PC-3 (cell line): ENCODE measurements around the gene RNF149. TPM values are rescaled to one million over a fixed set of nuclear protein-coding genes. Genes with fewer than 3 reads are reported as not detected.
A peak's percentile ranks its signal among the peaks of the same experiment; 100 is the strongest.

Experiments
- ATAC-seq: fragments of 200-7000 bp; cut with Tn5 transposase; 2 replicates; pipeline ENCODE4 v1.9.1; 2020; ENCODE audit warnings: mild to moderate bottlenecking, moderate library complexity
- BruUV-seq: library from RNA; stranded (reverse); fragments of 400-500 nt; replicated peaks from 2 replicates; lab custom pipeline; 2021; lab: Mats Ljungman, UMichigan
- CTCF ChIA-PET: fragments of 300-600 bp; sonication (Branson Sonifier 250); formaldehyde crosslinking; loops from one replicate; lab custom pipeline; 2022; ENCODE audit warnings: antibody characterized with exemption; lab: Charles Lee
- POLR2A ChIA-PET: fragments of 300-600 bp; sonication (Branson Sonifier 250); formaldehyde crosslinking; loops from one replicate; lab custom pipeline; 2022; ENCODE audit warnings: antibody characterized with exemption; ENCODE audit not compliant: unreplicated experiment; lab: Charles Lee
- DNase-seq: peaks from one replicate; pipeline ENCODE4 v3.0.0-alpha.2; 2015
- H2AFZ ChIP-seq: fragments of 300-600 bp; sonication (generic); 2 replicates; pipeline ENCODE4 v1.6.0; 2016; ENCODE audit warnings: antibody characterized with exemption, low read length
- H3F3A ChIP-seq: fragments of 300-600 bp; sonication (generic); one replicate; pipeline ENCODE4 v1.6.0; 2017; ENCODE audit warnings: antibody characterized with exemption, low read length, control low read depth, mild to moderate bottlenecking; ENCODE audit not compliant: unreplicated experiment
- H3K27ac ChIP-seq: fragments of 300-600 bp; sonication (generic); 2 replicates; pipeline ENCODE4 v1.5.1; 2016; ENCODE audit warnings: mild to moderate bottlenecking, low read length
- H3K27me3 ChIP-seq: fragments of 300-600 bp; sonication (generic); 2 replicates; pipeline ENCODE4 v1.6.1; 2016; ENCODE audit warnings: low read length, mixed read lengths
- H3K36me3 ChIP-seq: fragments of 300-600 bp; sonication (generic); 2 replicates; pipeline ENCODE4 v1.6.1; 2016; ENCODE audit warnings: low read depth, mixed run types, low read length, mixed read lengths
- H3K4me1 ChIP-seq: fragments of 300-600 bp; sonication (generic); 2 replicates; pipeline ENCODE4 v1.5.1; 2016; ENCODE audit warnings: low read length; ENCODE audit not compliant: insufficient read depth
- H3K4me2 ChIP-seq: fragments of 300-600 bp; sonication (generic); 2 replicates; pipeline ENCODE4 v1.6.0; 2016; ENCODE audit warnings: low read length
- H3K4me3 ChIP-seq: fragments of 300-600 bp; sonication (generic); 2 replicates; pipeline ENCODE4 v1.5.1; 2016; ENCODE audit warnings: mild to moderate bottlenecking, low read length, mixed read lengths
- H3K79me2 ChIP-seq: fragments of 300-600 bp; sonication (generic); 2 replicates; pipeline ENCODE4 v1.6.1; 2017; ENCODE audit warnings: low read length, mixed read lengths
- H3K9ac ChIP-seq: fragments of 300-600 bp; sonication (generic); 2 replicates; pipeline ENCODE4 v1.6.0; 2016; ENCODE audit warnings: mild to moderate bottlenecking, low read length
- H3K9me2 ChIP-seq: fragments of 300-600 bp; sonication (generic); replicated peaks from 2 replicates; pipeline ENCODE4 v1.6.1; 2016; ENCODE audit warnings: mixed run types, low read length, mixed read lengths
- H3K9me3 ChIP-seq: fragments of 300-600 bp; sonication (generic); 2 replicates; pipeline ENCODE4 v1.6.1; 2016; ENCODE audit warnings: low read length, mixed read lengths
- H4K20me1 ChIP-seq: fragments of 300-600 bp; sonication (generic); 2 replicates; pipeline ENCODE4 v1.6.1; 2016; ENCODE audit warnings: low read length, mixed read lengths
- EZH2 ChIP-seq: fragments of 300-600 bp; sonication (generic); IDR thresholded peaks from one replicate; pipeline ENCODE4 v1.6.1; 2017; ENCODE audit warnings: antibody characterized with exemption, mild to moderate bottlenecking, low read length; ENCODE audit not compliant: unreplicated experiment
- EZH2phosphoT487 ChIP-seq: fragments of 300-600 bp; sonication (generic); IDR thresholded peaks from 2 replicates; pipeline ENCODE4 v1.6.1; 2018; ENCODE audit warnings: mild to moderate bottlenecking, antibody characterized with exemption, low read length, borderline replicate concordance
- intact Hi-C: fragments of 100-400 bp; cut with micrococcal nuclease; formaldehyde crosslinking; loops from 2 replicates; pipeline ENCODE4 v1.9.0; 2023
- total RNA-seq: library from RNA; depleted of rRNA; stranded (reverse); fragments of >200 nt; gene quantifications from 2 replicates; pipeline ENCODE4 v1.2.3, GENCODE V29; 2014
- TF ChIP-seq, protein P1 (sequence below): fragments of 300-600 bp; sonication (generic); conservative IDR thresholded peaks from 2 replicates; pipeline ENCODE4 v1.5.1; 2017; ENCODE audit warnings: antibody characterized with exemption, low read depth, mild to moderate bottlenecking, low read length

The RNF149 gene
- total RNA-seq, 1 experiment from 2014 or later, result 47.3 TPM

DNA sequence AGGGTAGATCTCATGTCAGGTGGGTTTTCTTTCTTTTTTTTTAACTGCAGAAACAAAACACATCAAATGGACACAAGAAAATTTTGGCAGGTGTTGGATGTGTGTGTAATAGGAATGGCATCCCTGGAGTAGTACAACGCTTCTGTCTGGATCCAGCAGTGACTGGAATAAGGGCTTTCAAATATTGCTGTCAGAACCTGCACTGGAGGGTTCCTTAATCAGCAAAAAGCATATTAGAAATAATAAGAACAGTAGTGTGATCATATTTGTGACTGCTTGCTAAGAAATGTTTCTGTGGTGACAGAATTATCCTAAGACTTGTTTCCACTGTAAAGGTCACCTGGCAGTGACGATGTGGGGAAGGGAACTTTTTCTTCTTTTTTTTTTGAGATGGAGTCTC is 48.0 kb upstream of the RNF149 start:
- Histone ChIP-seq H4K20me1 (no peaks in the 10 kb centered on the region), H3K9ac (peak overlapping the region; percentile 73), H2AFZ (no peak overlapping the region), H3K36me3 (no peaks in the 10 kb centered on the region), H3K4me2 (peak overlapping the region; percentile 56), H3K27me3 (no peaks in the 10 kb centered on the region), H3K4me3 (no peak overlapping the region), H3K79me2 (no peaks in the 10 kb centered on the region), H3K9me2 (no peaks in the 10 kb centered on the region), H3F3A (no peaks in the 10 kb centered on the region), H3K27ac (peak overlapping the region; percentile 94), H3K4me1 (peaks cover 57% of the 10 kb centered on the region), H3K9me3 (no peaks in the 10 kb centered on the region)
- CTCF ChIA-PET, result no interaction called here
- POLR2A ChIA-PET, result no interaction called here
- ATAC-seq (peak; percentile 50), DNase-seq (peak; percentile 82)
- intact Hi-C loops, result no loop called here
- no TSS peak for BruUV-seq
- TF ChIP-seq EZH2phosphoT487, result no peak
- TF ChIP-seq, protein P1, sequence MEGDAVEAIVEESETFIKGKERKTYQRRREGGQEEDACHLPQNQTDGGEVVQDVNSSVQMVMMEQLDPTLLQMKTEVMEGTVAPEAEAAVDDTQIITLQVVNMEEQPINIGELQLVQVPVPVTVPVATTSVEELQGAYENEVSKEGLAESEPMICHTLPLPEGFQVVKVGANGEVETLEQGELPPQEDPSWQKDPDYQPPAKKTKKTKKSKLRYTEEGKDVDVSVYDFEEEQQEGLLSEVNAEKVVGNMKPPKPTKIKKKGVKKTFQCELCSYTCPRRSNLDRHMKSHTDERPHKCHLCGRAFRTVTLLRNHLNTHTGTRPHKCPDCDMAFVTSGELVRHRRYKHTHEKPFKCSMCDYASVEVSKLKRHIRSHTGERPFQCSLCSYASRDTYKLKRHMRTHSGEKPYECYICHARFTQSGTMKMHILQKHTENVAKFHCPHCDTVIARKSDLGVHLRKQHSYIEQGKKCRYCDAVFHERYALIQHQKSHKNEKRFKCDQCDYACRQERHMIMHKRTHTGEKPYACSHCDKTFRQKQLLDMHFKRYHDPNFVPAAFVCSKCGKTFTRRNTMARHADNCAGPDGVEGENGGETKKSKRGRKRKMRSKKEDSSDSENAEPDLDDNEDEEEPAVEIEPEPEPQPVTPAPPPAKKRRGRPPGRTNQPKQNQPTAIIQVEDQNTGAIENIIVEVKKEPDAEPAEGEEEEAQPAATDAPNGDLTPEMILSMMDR, result no peak
- no peak for TF ChIP-seq EZH2

DNA sequence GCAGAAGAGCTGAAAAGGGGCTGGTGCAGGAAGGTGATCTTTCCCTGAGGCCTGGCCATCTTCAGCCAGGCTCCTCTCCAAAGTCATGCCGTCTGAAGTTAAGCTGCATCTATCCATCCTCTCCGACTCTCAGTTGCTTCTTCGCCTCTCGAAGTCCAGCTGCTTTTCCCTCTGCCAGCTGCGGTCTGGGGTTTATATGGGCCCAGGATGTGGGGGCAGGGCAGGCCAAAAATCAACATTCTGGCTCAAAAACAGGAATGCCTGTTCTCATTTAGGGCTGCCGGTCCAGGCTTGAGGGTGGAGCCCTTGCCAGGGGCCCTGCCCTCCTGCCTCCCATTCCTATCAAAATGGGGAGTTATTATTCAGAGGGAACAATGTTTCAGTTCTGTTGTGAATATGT is 47.6 kb upstream of the RNF149 start:
- H3K27me3 ChIP-seq, result no peaks in the 10 kb centered on the region
- H3K4me3 ChIP-seq, result no peak overlapping the region
- no peak overlapping the region for H2AFZ ChIP-seq
- no peaks in the 10 kb centered on the region for H3K9me2 ChIP-seq
- H3K36me3 ChIP-seq, result no peaks in the 10 kb centered on the region
- TF ChIP-seq EZH2, result no peak
- TF ChIP-seq, protein P1, result no peak
- TF ChIP-seq EZH2phosphoT487, result no peak
- peak overlapping the region; percentile 56 for H3K4me2 ChIP-seq
- H4K20me1 ChIP-seq, result no peaks in the 10 kb centered on the region
- ATAC-seq (peak; percentile 11), DNase-seq (no peak)
- H3K9me3 ChIP-seq, result no peaks in the 10 kb centered on the region
- ChIA-PET POLR2A (no interaction called here), CTCF (no interaction called here)
- no peaks in the 10 kb centered on the region for H3F3A ChIP-seq
- peaks cover 52% of the 10 kb centered on the region for H3K4me1 ChIP-seq
- peak overlapping the region; percentile 94 for H3K27ac ChIP-seq
- BruUV-seq, result no TSS peak
- H3K79me2 ChIP-seq, result no peaks in the 10 kb centered on the region
- H3K9ac ChIP-seq, result peak overlapping the region; percentile 73
- intact Hi-C loops, result no loop called here

DNA sequence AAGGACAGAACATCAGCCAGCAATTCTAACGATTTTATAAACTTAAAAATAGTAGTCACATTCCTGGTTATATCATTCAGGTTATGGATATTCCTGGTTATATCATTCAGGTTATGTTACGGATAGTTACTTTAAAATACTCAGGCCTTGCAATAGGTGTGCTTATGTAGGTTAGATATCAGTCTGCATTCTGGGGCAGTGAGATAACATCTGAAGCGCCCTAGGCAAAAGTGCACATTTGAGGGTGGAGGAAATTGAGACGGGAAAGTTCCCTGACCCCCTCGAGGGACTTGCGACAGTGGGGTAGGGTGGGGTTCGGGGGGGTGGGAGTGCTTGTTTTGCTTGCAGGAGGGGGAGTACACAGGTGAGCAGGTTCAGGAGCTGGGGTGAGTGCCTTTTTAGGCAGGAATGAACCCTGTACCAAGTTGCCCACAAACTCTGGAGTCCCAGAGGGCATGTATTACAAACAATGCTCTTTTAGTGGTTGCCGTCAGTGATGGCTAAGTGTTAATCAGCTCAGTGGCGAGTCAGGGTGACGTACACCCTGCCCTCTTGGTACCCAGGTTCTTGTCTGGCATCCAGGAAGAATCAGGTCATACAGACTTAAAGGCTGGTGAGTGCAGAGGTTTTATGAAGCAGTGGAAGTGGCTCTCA is 47.0 kb upstream of the RNF149 start:
- H3K4me1 ChIP-seq, result peaks cover 49% of the 10 kb centered on the region
- TF ChIP-seq, protein P1, result no peak
- no peak overlapping the region for H2AFZ ChIP-seq
- ATAC-seq, result peak; percentile 47
- peak; percentile 81 for DNase-seq
- no peaks in the 10 kb centered on the region for H4K20me1 ChIP-seq
- POLR2A ChIA-PET, result no interaction called here
- H3K4me2 ChIP-seq, result peak overlapping the region; percentile 56
- H3K9me2 ChIP-seq, result no peaks in the 10 kb centered on the region
- H3K27ac ChIP-seq, result peak overlapping the region; percentile 94
- H3F3A ChIP-seq, result no peaks in the 10 kb centered on the region
- peak overlapping the region; percentile 73 for H3K9ac ChIP-seq
- no peak overlapping the region for H3K4me3 ChIP-seq
- H3K79me2 ChIP-seq, result no peaks in the 10 kb centered on the region
- BruUV-seq, result no TSS peak
- intact Hi-C loops, result no loop called here
- CTCF ChIA-PET, result no interaction called here
- no peaks in the 10 kb centered on the region for H3K27me3 ChIP-seq
- H3K36me3 ChIP-seq, result no peaks in the 10 kb centered on the region
- no peaks in the 10 kb centered on the region for H3K9me3 ChIP-seq
